Measurements from ENCODE around the gene TLE1. TPM values are rescaled to one million over a fixed set of nuclear protein-coding genes. Genes with fewer than 3 reads are reported as not detected.

TLE1 gene
- total and polyA plus RNA-seq, 12 donors: 33.3 to 76.9 (median 49.8) TPM

DNA sequence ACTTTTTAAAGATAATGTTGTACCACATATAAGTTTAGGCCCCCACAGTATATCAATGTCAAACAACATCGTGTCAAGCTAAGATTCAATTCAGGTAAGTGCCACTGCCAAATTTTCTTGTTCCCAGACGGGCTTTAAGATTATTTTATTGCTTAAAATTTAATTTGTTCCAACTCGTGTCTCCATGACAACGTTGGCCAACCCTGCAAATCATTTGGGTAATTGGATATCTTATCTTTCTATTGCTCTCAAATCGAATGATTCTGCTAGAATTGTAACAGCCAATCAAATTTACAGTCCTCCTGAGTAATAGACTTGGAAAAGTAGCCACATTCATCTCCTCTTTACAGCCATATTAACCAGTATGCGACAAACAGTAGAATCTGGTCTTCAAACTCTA, 19.5 kb downstream of the TLE1 start:
- Histone ChIP-seq H3K27me3 (no peaks in the 10 kb centered on the region), H3K36me3 (replicated peaks in 1 of 2) (no peaks in the 10 kb centered on the region), H3K4me1 (replicated peaks in 1 of 2) (peaks cover 20 to 69% of the 10 kb centered on the region in 2 donors), H3K27ac (peak overlapping the region in 2 of 5 donors; percentile 13 to 56), H3K9me3 (replicated peaks in 1 of 3) (no peaks in the 10 kb centered on the region), H3K4me3 (no peak overlapping the region)
- intact Hi-C loops (cut with DNase I): no loop called here
- TF ChIP-seq CTCF (IDR thresholded peaks at IDR 0.05): no peak
- no peak for TF ChIP-seq POLR2A (IDR thresholded peaks at IDR 0.05)
- WGBS, 4 donors: 54 to 61% (median 59%) methylated on average over 6 of the region's 6 CpGs
- no peak for DNase-seq

GRCh38 chr9:81669041-81669651, 20.2 kb downstream of the TLE1 start:
- WGBS, 4 donors: 15 to 35% (median 24%) methylated on average over 5 of the region's 5 CpGs
- Histone ChIP-seq H3K4me1 (replicated peaks in 1 of 2) (peaks cover 21 to 73% of the 10 kb centered on the region in 2 donors), H3K36me3 (replicated peaks in 1 of 2) (no peaks in the 10 kb centered on the region), H3K27ac (peak overlapping the region in 3 of 5 donors; percentile 13 to 56 (median 56)), H3K4me3 (no peak overlapping the region), H3K9me3 (replicated peaks in 1 of 3) (no peaks in the 10 kb centered on the region), H3K27me3 (no peaks in the 10 kb centered on the region)
- DNase-seq: no peak
- TF ChIP-seq CTCF (IDR thresholded peaks at IDR 0.05): no peak
- no peak for TF ChIP-seq POLR2A (IDR thresholded peaks at IDR 0.05)
- intact Hi-C loops (cut with DNase I): no loop called here

DNA sequence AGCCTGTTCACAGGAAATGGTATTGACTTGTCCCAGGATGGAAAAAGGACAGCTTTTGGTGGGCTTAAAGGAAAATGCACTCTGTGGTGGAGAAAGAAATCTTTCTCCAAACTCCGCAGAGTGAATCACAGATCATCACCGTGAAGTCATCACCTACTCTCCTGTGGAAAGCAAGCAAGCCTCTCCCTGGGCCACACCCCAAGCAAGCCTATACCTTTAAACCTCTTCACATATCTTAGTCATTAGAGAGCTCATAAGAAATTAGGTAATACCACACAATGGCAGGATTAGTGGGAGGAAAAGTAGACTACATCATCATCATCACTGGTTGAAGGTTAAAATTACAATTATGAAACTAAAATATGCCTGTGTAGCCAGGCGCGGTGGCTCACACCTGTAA, 23.2 kb downstream of the TLE1 start:
- WGBS, 4 donors: 92 to 94% (median 93%) methylated on average over 4 of the region's 4 CpGs
- H3K27me3 ChIP-seq: no peaks in the 10 kb centered on the region
- intact Hi-C loops (cut with DNase I): no loop called here
- no peak overlapping the region for H3K4me3 ChIP-seq
- no peaks in the 10 kb centered on the region for H3K36me3 ChIP-seq (replicated peaks in 1 of 2)
- DNase-seq: no peak
- peak overlapping the region in 2 of 5 donors; percentile 0 to 60 for H3K27ac ChIP-seq
- no peaks in the 10 kb centered on the region for H3K9me3 ChIP-seq (replicated peaks in 1 of 3)
- H3K4me1 ChIP-seq (replicated peaks in 1 of 2): peaks cover 16 to 68% of the 10 kb centered on the region in 2 donors
- no peak for TF ChIP-seq CTCF (IDR thresholded peaks at IDR 0.05)
- no peak for TF ChIP-seq POLR2A (IDR thresholded peaks at IDR 0.05)

DNA sequence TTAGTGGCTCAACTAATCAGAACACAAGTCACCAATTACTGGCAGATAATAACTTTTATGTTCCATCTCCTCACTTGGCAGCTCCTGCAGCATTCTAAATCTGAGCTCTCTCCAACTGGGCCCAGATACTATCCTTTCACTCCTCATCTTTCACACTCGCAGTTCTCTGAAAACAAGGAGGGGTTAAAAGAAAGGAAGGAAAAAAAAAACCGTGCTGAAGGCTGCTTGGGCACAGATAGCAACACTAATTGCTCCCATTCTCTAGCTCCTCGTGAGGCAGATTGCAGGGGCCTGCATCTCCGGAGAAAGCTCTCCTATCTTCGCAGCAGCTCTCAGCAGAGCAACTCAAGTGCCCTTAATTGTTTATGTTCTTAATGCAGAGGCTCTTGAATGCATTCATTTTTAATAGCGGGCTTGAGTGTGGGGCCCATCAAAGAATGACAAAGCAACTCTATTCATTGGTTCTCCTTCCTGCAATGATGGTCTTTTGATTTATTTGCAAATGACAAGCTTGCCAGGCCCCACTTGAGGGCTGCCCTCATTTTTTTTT, 23.9 kb downstream of the TLE1 start:
- H3K27me3 ChIP-seq: no peaks in the 10 kb centered on the region
- peaks cover 13 to 65% of the 10 kb centered on the region in 2 donors for H3K4me1 ChIP-seq (replicated peaks in 1 of 2)
- H3K27ac ChIP-seq: peak overlapping the region in 2 of 5 donors; percentile 60 to 69
- 21 to 31% (median 27%) methylated on average over 6 of the region's 6 CpGs for WGBS, 4 donors
- intact Hi-C loops (cut with DNase I): no loop called here
- H3K4me3 ChIP-seq: no peak overlapping the region
- no peak for DNase-seq
- H3K36me3 ChIP-seq (replicated peaks in 1 of 2): no peaks in the 10 kb centered on the region
- no peak for TF ChIP-seq CTCF (IDR thresholded peaks at IDR 0.05)
- TF ChIP-seq POLR2A (IDR thresholded peaks at IDR 0.05): no peak
- H3K9me3 ChIP-seq (replicated peaks in 1 of 3): no peaks in the 10 kb centered on the region

All from adrenal gland (tissue), 12 donors.